ENCODE data around the gene PATL2. TPM values are rescaled to one million over a fixed set of nuclear protein-coding genes. Genes with fewer than 3 reads are reported as not detected.
"Not testable (repeated sequence)": the region's sequence is repeated elsewhere in the genome, so short reads cannot be mapped to it uniquely, and the experiment has no call there.

The PATL2 gene
- total and polyA plus RNA-seq, 2 experiments from 2014 or later = 0.77 to 0.85 TPM

GRCh38 chr15:44646460-44646859 lies 64.7 kb downstream of the PATL2 start:
- Histone ChIP-seq H3K4me3 (no peak overlapping the region), H3K9me2 (replicated peaks; ENCODE audit: insufficient read depth) (no peaks in the 10 kb centered on the region), H3K27ac (no peak overlapping the region), H4K20me1 (ENCODE audit: insufficient read depth, poor library complexity, severe bottlenecking) (no peaks in the 10 kb centered on the region), H3K9me3 (ENCODE audit: low read depth) (peaks cover 11% of the 10 kb centered on the region), H2AFZ (no peak overlapping the region), H3K4me1 (ENCODE audit: insufficient read depth) (no peaks in the 10 kb centered on the region), H3K27me3 (no peaks in the 10 kb centered on the region), H3K4me2 (no peak overlapping the region), H3K79me2 (peaks cover 33% of the 10 kb centered on the region), H3K36me3 (replicated peaks; ENCODE audit: insufficient read depth, low read depth) (peaks cover 8% of the 10 kb centered on the region)
- 96% methylated on average over 2 of the region's 2 CpGs for WGBS (ENCODE audit: low lambda C conversion rate, missing lambda C conversion rate)
- no peak for DNase-seq (ENCODE audit: low spot score)
- TF ChIP-seq EZH2 (IDR thresholded peaks at IDR 0.05; ENCODE audit: borderline replicate concordance) (no peak), EZH2phosphoT487 (IDR thresholded peaks at IDR 0.05; ENCODE audit: low read depth, severe bottlenecking, unreplicated experiment) (no peak)

GRCh38 chr15:44641651-44642050 lies 69.5 kb downstream of the PATL2 start:
- peaks cover 10% of the 10 kb centered on the region for H3K9me3 ChIP-seq (ENCODE audit: low read depth)
- no peaks in the 10 kb centered on the region for H3K9me2 ChIP-seq (replicated peaks; ENCODE audit: insufficient read depth)
- TF ChIP-seq CTCF (IDR thresholded peaks at IDR 0.05; ENCODE audit: poor library complexity) (no peak), EZH2 (IDR thresholded peaks at IDR 0.05; ENCODE audit: borderline replicate concordance) (no peak), EZH2phosphoT487 (IDR thresholded peaks at IDR 0.05; ENCODE audit: low read depth, severe bottlenecking, unreplicated experiment) (no peak)
- H3K4me1 ChIP-seq (ENCODE audit: insufficient read depth) = no peaks in the 10 kb centered on the region
- H3K27me3 ChIP-seq = no peaks in the 10 kb centered on the region
- WGBS (ENCODE audit: low lambda C conversion rate, missing lambda C conversion rate) = 97% methylated on average over 4 of the region's 4 CpGs
- H4K20me1 ChIP-seq (ENCODE audit: insufficient read depth, poor library complexity, severe bottlenecking) = peaks cover 5% of the 10 kb centered on the region
- no peak overlapping the region for H2AFZ ChIP-seq
- H3K4me3 ChIP-seq = no peak overlapping the region
- no peak overlapping the region for H3K4me2 ChIP-seq
- H3K27ac ChIP-seq = no peak overlapping the region
- no peak for DNase-seq (ENCODE audit: low spot score)
- peaks cover 40% of the 10 kb centered on the region for H3K79me2 ChIP-seq
- peaks cover 1% of the 10 kb centered on the region for H3K36me3 ChIP-seq (replicated peaks; ENCODE audit: insufficient read depth, low read depth)

GRCh38 chr15:44636976-44637375 lies 74.1 kb downstream of the PATL2 start:
- H4K20me1 ChIP-seq (ENCODE audit: insufficient read depth, poor library complexity, severe bottlenecking) = peaks cover 5% of the 10 kb centered on the region
- no peak for DNase-seq (ENCODE audit: low spot score)
- TF ChIP-seq EZH2 (IDR thresholded peaks at IDR 0.05; ENCODE audit: borderline replicate concordance) (no peak), CTCF (IDR thresholded peaks at IDR 0.05; ENCODE audit: poor library complexity) (no peak), EZH2phosphoT487 (IDR thresholded peaks at IDR 0.05; ENCODE audit: low read depth, severe bottlenecking, unreplicated experiment) (no peak)
- peaks cover 1% of the 10 kb centered on the region for H3K36me3 ChIP-seq (replicated peaks; ENCODE audit: insufficient read depth, low read depth)
- 90% methylated on average over 1 of the region's 1 CpG for WGBS (ENCODE audit: low lambda C conversion rate, missing lambda C conversion rate)
- no peaks in the 10 kb centered on the region for H3K9me2 ChIP-seq (replicated peaks; ENCODE audit: insufficient read depth)
- H3K9me3 ChIP-seq (ENCODE audit: low read depth) = no peaks in the 10 kb centered on the region
- no peak overlapping the region for H3K27ac ChIP-seq
- peaks cover 15% of the 10 kb centered on the region for H3K79me2 ChIP-seq
- no peak overlapping the region for H2AFZ ChIP-seq
- H3K4me1 ChIP-seq (ENCODE audit: insufficient read depth) = no peaks in the 10 kb centered on the region
- no peak overlapping the region for H3K4me3 ChIP-seq
- H3K27me3 ChIP-seq = no peaks in the 10 kb centered on the region
- no peak overlapping the region for H3K4me2 ChIP-seq

GRCh38 chr15:44633603-44634002 lies 77.5 kb downstream of the PATL2 start:
- H4K20me1 ChIP-seq (ENCODE audit: insufficient read depth, poor library complexity, severe bottlenecking) = no peaks in the 10 kb centered on the region
- no peaks in the 10 kb centered on the region for H3K9me2 ChIP-seq (replicated peaks; ENCODE audit: insufficient read depth)
- no peaks in the 10 kb centered on the region for H3K27me3 ChIP-seq
- H3K27ac ChIP-seq = no peak overlapping the region
- no peak overlapping the region for H3K4me3 ChIP-seq
- no peak for DNase-seq (ENCODE audit: low spot score)
- no peaks in the 10 kb centered on the region for H3K4me1 ChIP-seq (ENCODE audit: insufficient read depth)
- H3K4me2 ChIP-seq = no peak overlapping the region
- no peak overlapping the region for H2AFZ ChIP-seq
- H3K79me2 ChIP-seq = no peaks in the 10 kb centered on the region
- WGBS (ENCODE audit: low lambda C conversion rate, missing lambda C conversion rate) = 97% methylated on average over 5 of the region's 5 CpGs
- TF ChIP-seq EZH2phosphoT487 (IDR thresholded peaks at IDR 0.05; ENCODE audit: low read depth, severe bottlenecking, unreplicated experiment) = no peak
- H3K9me3 ChIP-seq (ENCODE audit: low read depth) = no peaks in the 10 kb centered on the region
- H3K36me3 ChIP-seq (replicated peaks; ENCODE audit: insufficient read depth, low read depth) = peaks cover 10% of the 10 kb centered on the region

GRCh38 chr15:44625286-44625685 lies 85.8 kb downstream of the PATL2 start:
- not testable (repeated sequence) for H3K27me3 ChIP-seq; H3K27ac ChIP-seq; H3K9me2 ChIP-seq (replicated peaks; ENCODE audit: insufficient read depth); H2AFZ ChIP-seq; H3K9me3 ChIP-seq (ENCODE audit: low read depth); H3K4me3 ChIP-seq; DNase-seq (ENCODE audit: low spot score); H3K36me3 ChIP-seq (replicated peaks; ENCODE audit: insufficient read depth, low read depth); H4K20me1 ChIP-seq (ENCODE audit: insufficient read depth, poor library complexity, severe bottlenecking); H3K4me2 ChIP-seq; H3K79me2 ChIP-seq; H3K4me1 ChIP-seq (ENCODE audit: insufficient read depth)
- WGBS (ENCODE audit: low lambda C conversion rate, missing lambda C conversion rate) = 94% methylated on average over 2 of the region's 2 CpGs

Data from hepatocyte (in vitro differentiated cells).